Cardiac fibroblast (primary cell): ENCODE measurements around the gene TMEM175.
A peak's percentile ranks its signal among the peaks of the same experiment; 100 is the strongest.
"Not testable (repeated sequence)": the region's sequence is repeated elsewhere in the genome, so short reads cannot be mapped to it uniquely, and the experiment has no call there.

ENCODE experiments used
- DNase-seq, 2 donors: peaks; one replicate each; pipeline versions ENCODE4 v3.0.0 to v3.0.0-alpha.2; 2010; ENCODE audit warnings: low read depth in 2 of 2
- H3K4me3 ChIP-seq, 2 donors: replicated peaks in 1 of 2; 1 replicate in 1 of 2; 2 replicates in 1 of 2; pipeline ENCODE4 v1.5.1; 2011; ENCODE audit warnings: low read depth in 2 of 2, low read length in 2 of 2, mild to moderate bottlenecking in 2 of 2, moderate library complexity in 1 of 2
- TF ChIP-seq, protein P1 (sequence below): IDR thresholded peaks from one replicate; pipeline ENCODE4 v1.5.1; 2011; ENCODE audit warnings: low read depth, mild to moderate bottlenecking, low read length, inconsistent platforms

The TMEM175 gene

DNA sequence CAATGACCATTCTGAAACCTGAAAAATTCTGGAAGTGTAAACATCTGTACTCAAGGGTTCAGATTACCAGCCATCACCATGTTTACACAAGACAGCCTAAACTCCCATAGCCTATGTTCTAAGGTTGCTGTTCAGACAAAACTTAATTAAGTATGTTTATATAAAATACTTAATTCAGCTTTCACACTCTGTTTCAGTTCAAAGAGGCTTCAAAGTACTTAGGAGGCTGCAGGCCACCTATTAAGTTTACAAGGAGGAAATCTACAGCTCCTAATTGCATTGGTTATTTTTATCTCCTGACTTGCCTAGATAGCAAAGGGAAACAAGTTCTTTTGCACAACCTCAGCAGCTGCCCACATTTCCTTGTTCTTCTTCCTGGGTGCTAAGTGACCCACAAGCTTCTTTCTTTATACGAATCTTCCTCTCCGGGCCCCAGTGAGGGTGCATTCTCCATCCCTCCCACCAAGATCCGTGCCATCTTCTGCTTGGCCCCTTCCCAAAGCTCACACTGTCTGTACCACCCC lies 2.2 kb upstream of the TMEM175 start:
- H3K4me3 ChIP-seq, result peak overlapping the region in 1 of 2 donors; percentile 14
- peak in 1 of 2 donors; percentile 19 for DNase-seq
- TF ChIP-seq, protein P1, sequence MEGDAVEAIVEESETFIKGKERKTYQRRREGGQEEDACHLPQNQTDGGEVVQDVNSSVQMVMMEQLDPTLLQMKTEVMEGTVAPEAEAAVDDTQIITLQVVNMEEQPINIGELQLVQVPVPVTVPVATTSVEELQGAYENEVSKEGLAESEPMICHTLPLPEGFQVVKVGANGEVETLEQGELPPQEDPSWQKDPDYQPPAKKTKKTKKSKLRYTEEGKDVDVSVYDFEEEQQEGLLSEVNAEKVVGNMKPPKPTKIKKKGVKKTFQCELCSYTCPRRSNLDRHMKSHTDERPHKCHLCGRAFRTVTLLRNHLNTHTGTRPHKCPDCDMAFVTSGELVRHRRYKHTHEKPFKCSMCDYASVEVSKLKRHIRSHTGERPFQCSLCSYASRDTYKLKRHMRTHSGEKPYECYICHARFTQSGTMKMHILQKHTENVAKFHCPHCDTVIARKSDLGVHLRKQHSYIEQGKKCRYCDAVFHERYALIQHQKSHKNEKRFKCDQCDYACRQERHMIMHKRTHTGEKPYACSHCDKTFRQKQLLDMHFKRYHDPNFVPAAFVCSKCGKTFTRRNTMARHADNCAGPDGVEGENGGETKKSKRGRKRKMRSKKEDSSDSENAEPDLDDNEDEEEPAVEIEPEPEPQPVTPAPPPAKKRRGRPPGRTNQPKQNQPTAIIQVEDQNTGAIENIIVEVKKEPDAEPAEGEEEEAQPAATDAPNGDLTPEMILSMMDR, result no peak

DNA sequence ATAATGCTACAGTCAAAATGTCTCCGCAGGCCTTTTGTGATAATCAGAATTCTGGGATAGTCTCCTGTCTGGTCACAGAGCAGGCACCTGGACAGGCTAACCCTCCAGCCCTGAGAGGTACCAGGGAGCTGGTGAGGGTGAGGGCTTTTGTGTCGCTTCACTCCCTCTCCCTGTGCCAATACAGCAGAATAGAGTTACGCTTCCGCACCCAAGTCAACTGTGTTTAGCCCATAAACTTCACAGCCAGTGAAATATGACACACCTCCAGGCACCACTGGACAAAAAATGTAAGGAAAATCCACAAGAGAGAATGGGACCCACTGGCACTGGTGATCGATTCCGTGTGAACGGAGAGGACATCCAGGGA lies 1.4 kb upstream of the TMEM175 start:
- no peak for DNase-seq
- TF ChIP-seq, protein P1, result no peak

DNA sequence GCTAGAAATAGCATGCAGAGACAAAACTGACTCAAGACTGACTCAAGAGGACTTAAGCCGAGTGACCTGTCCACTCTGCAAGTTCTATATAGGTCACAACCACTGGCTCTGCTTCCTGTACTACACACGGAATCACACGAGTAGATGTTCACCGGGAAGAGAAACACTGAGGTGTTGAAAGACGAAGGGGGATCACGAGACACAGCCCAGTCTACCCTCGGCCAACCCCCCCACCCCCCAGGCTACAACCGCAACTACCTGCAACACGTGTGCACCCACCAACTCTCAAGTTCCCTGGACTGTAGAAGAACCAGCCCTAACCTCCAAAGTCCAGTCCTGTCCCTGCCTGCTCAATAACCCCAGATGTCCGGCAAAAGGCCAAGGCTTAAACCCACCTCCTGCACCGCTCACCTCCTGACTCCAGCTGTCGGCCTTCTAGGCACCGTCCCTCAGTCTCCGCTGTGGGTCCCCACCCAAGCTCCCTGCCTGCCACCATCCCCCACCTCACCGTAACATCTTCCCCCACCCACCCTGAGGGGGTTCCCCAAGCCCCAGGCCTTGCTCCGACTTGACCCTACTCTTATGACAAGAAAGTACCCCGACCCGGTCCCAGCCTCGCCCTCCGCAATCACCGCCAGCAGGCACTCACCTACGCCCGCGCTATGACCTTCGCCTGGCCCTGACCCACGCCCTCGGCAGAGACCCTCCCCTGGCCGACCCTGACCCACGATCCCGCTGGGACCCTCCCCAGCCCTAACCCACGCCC lies 883 bp upstream of the TMEM175 start:
- TF ChIP-seq, protein P1, result no peak
- DNase-seq, result peak; percentile 35 to 72
- H3K4me3 ChIP-seq, result peak overlapping the region; percentile 98 to 100

More for the DNA sequence above, 1.4 kb upstream of the TMEM175 start:
- peak overlapping the region; percentile 98 to 100 for H3K4me3 ChIP-seq

DNA sequence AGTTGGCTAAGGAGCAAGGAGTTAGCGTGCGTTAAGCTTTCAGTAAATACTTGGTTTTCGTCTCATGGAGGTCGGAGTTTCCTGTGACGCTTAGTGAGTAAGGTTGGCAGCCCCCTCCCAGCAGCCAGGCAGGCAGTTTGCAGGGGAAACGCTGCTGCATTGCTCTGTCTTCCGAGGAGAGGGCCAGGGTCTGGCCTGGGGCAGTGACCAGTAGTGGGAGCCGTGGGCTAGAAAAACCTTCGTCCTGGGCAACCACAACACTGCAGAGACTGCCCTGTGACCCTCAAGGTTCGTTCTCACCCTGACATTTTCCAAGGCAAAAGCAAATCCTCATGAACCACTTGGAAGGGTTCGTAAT lies 432 bp downstream of the TMEM175 start:
- no peak for DNase-seq
- H3K4me3 ChIP-seq, result peak overlapping the region; percentile 92 to 98
- TF ChIP-seq, protein P1, result no peak

DNA sequence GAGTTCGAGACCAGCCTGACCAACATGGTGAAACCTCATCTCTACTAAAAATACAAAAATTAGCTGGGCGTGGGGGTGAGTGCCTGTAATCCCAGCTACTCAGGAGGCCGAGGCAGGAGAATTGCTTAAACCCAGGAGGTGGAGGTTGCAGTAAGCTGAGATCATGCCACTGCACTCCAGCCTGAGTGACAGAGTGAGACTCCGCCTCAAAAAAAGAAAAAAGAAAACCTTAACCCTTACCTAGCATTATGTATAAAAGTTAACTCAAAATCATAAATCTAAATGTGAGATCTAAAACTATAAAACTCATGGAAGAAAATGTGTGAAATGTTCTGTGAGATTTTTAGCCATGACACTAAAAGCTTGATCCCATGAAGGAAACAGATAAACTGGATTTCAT lies 7.2 kb downstream of the TMEM175 start:
- H3K4me3 ChIP-seq, DNase-seq: not testable (repeated sequence)

DNA sequence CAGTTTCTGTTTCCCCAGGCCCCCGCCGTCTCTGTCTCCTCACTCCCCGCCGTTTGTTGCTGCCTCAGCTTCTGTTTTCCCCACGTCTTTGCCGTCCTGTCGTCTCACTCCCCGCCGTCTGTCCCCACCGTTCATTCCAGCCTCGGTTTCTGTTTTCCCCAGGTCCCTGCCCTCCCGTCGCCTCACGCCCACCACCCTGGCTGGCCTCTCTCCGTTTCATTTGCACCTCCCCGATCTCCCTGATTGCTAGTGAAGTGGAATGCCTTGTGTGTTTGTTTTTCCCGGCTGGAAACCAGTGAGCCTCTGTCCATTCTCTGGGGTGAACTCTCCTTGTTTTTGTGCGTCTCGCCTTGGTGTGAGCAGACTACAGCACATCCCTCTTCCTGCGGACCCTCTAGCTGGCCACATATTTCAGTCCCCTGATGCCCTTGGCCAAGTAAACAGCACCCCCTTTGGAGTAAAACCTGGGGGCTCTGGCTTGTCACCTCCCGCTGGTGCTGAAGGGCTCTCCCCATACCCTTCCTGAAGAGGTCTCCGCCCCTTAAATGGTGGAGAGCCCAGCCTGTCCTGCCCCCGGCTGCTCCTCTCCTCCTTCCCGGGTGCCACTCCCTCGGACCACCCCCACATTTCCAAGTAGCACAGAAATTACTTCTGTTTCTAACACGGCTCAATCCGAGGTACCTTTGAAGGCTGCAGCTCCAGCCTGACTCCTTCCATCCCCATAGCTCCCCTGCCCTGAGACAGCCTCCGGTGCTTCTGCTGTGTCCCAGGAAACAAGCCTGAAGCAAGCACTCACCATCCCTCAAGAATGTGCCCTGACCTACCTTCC lies 13.2 kb downstream of the TMEM175 start:
- TF ChIP-seq, protein P1, result no peak
- no peak overlapping the region for H3K4me3 ChIP-seq
- DNase-seq, result no peak

DNA sequence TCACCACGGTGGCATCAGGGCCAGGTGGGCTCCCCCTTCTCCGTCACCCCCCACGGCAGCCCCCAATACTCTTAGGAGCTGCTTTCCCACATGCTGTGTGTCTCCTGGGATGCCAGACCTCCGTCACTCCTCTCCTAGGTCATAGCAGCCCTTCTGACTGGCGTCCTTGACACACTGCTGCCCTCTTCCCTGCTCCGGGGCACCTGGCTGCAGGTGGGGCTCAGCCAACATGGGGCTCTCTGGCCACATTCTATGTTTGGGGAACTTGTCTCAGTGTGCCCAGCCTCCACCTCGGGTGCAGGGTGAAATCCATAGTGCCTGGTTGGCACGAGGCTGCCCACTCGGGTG lies 13.8 kb downstream of the TMEM175 start:
- TF ChIP-seq, protein P1, result no peak
- DNase-seq, result no peak

More for the DNA sequence above, 13.8 kb downstream of the TMEM175 start:
- no peak overlapping the region for H3K4me3 ChIP-seq
